Endothelial cell of umbilical vein (primary cell): ENCODE results near the gene DENND1A. TPM values are rescaled to one million over a fixed set of nuclear protein-coding genes. Genes with fewer than 3 reads are reported as not detected.

Experiments
- BruUV-seq: library from RNA; stranded (reverse); fragments of 400-500 nt; replicated peaks from 2 replicates; lab custom pipeline; 2021; lab: Mats Ljungman, UMichigan
- CTCF ChIA-PET: fragments of 300-600, 350-600 bp; sonication (Branson Sonifier 250); formaldehyde crosslinking; loops from one replicate; lab custom pipeline; 2021; ENCODE audit warnings: antibody characterized with exemption, inconsistent platforms; lab: Charles Lee
- POLR2A ChIA-PET: fragments of 300-600, 350-600 bp; sonication (Branson Sonifier 250); formaldehyde crosslinking; loops from one replicate; lab custom pipeline; 2021; ENCODE audit warnings: antibody characterized with exemption, inconsistent platforms; lab: Charles Lee
- DNase-seq: peaks from one replicate; pipeline ENCODE4 v3.0.0-alpha.2; 2011; ENCODE audit warnings: low read depth, low spot score
- FAIRE-seq: peaks from 2 replicates; lab custom pipeline; 2011; peaks lifted over from hg19 to GRCh38; lab: Jason Lieb, UNC
- H2AFZ ChIP-seq: 2 replicates; pipeline ENCODE4 v1.6.0; 2012; ENCODE audit warnings: low read depth, low read length, control low read depth, inconsistent platforms
- H3K27ac ChIP-seq: 2 replicates; pipeline ENCODE4 v1.5.1; 2011; ENCODE audit warnings: low read depth, mild to moderate bottlenecking, control low read depth, low read length, moderate library complexity; ENCODE audit not compliant: insufficient read depth
- H3K27me3 ChIP-seq, 2 experiments: 2 replicates each; pipeline versions ENCODE4 v1.6.0 to v1.6.1; 2011; ENCODE audit warnings: low read length in 2 of 2, mixed read lengths in 1 of 2; ENCODE audit not compliant: control insufficient read depth in 2 of 2, insufficient read depth in 2 of 2
- H3K36me3 ChIP-seq, 2 experiments: 2 replicates in 1 of 2; 3 replicates in 1 of 2; pipeline ENCODE4 v1.5.1; 2011; ENCODE audit warnings: low read length in 2 of 2, mild to moderate bottlenecking in 1 of 2, moderate library complexity in 1 of 2; ENCODE audit not compliant: control insufficient read depth in 2 of 2, insufficient read depth in 2 of 2; ENCODE audit errors: extremely low read depth in 1 of 2
- H3K4me1 ChIP-seq: 3 replicates; pipeline ENCODE4 v1.5.1; 2011; ENCODE audit warnings: mild to moderate bottlenecking, low read length; ENCODE audit not compliant: control insufficient read depth, insufficient read depth; ENCODE audit errors: extremely low read depth
- H3K4me2 ChIP-seq: 2 replicates; pipeline ENCODE4 v1.6.1; 2011; ENCODE audit warnings: low read length, control low read depth, mixed read lengths; ENCODE audit not compliant: insufficient read depth
- H3K4me3 ChIP-seq, 3 experiments: fragments of 200-600 bp in 1 of 3; sonication (generic), shearing (Covaris generic) in 1 of 3; replicated peaks in 1 of 3; 2 replicates each; pipeline ENCODE4 v1.5.1; 2011 to 2016; ENCODE audit warnings: control low read depth in 3 of 3, low read length in 3 of 3, mild to moderate bottlenecking in 2 of 3, inconsistent platforms in 1 of 3, low read depth in 1 of 3, moderate library complexity in 1 of 3; ENCODE audit not compliant: insufficient read depth in 1 of 3
- H3K79me2 ChIP-seq: 2 replicates; pipeline ENCODE4 v1.6.0; 2012; ENCODE audit warnings: low read length, inconsistent platforms; ENCODE audit not compliant: control insufficient read depth, insufficient read depth
- H3K9ac ChIP-seq: replicated peaks from 2 replicates; pipeline ENCODE3; 2011; ENCODE audit warnings: low read length, control low read depth; ENCODE audit not compliant: insufficient read depth; ENCODE audit errors: extremely low read depth
- H3K9me1 ChIP-seq: replicated peaks from 3 replicates; pipeline ENCODE4 v1.6.0; 2011; ENCODE audit warnings: mild to moderate bottlenecking, low read length; ENCODE audit not compliant: control insufficient read depth, insufficient read depth; ENCODE audit errors: extremely low read depth
- H3K9me3 ChIP-seq: replicated peaks from 2 replicates; pipeline ENCODE4 v1.5.1; 2012; ENCODE audit warnings: low read length, inconsistent platforms; ENCODE audit not compliant: control insufficient read depth, insufficient read depth
- H4K20me1 ChIP-seq: replicated peaks from 2 replicates; pipeline ENCODE3; 2011; ENCODE audit warnings: mild to moderate bottlenecking, low read length; ENCODE audit not compliant: control insufficient read depth, insufficient read depth; ENCODE audit errors: extremely low read depth
- CTCF ChIP-seq, 2 donors: IDR thresholded peaks; 1 replicate in 1 of 2; 2 replicates in 1 of 2; pipeline ENCODE4 v1.5.1; 2011; ENCODE audit warnings: low read length in 2 of 2, mild to moderate bottlenecking in 2 of 2, moderate library complexity in 2 of 2, control low read depth in 1 of 2, inconsistent platforms in 1 of 2, low read depth in 1 of 2; ENCODE audit not compliant: insufficient read depth in 1 of 2; ENCODE audit errors: extremely low read depth in 1 of 2
- FOS ChIP-seq: IDR thresholded peaks from 2 replicates; pipeline ENCODE4 v1.6.1; 2011; ENCODE audit warnings: mild to moderate bottlenecking, low read length, moderate library complexity, borderline replicate concordance; ENCODE audit not compliant: insufficient read depth
- GATA2 ChIP-seq: IDR thresholded peaks from 2 replicates; pipeline ENCODE4 v1.7.0; 2011; ENCODE audit warnings: low read depth, mild to moderate bottlenecking, moderate library complexity, mixed read lengths, low read length; ENCODE audit not compliant: insufficient read length, insufficient read depth
- JUN ChIP-seq: IDR thresholded peaks from 2 replicates; pipeline ENCODE4 v1.6.1; 2011; ENCODE audit warnings: borderline replicate concordance, low read depth; ENCODE audit not compliant: insufficient read length, insufficient read depth
- MYC ChIP-seq: IDR thresholded peaks from one replicate; pipeline ENCODE4 v1.6.1; 2011; ENCODE audit warnings: mild to moderate bottlenecking, low read depth, low read length
- POLR2A ChIP-seq: IDR thresholded peaks from 2 replicates; pipeline ENCODE4 v1.6.1; 2012; ENCODE audit warnings: low read depth, mild to moderate bottlenecking, control low read depth, low read length
- POLR2AphosphoS5 ChIP-seq: IDR thresholded peaks from 2 replicates; pipeline ENCODE4 v1.6.1; 2012; ENCODE audit warnings: low read depth, mild to moderate bottlenecking, control low read depth, low read length, moderate library complexity; ENCODE audit not compliant: insufficient read depth
- dilution Hi-C: fragments of 300-500 bp; cut with MboI; formaldehyde crosslinking; loops from one replicate; pipeline ENCODE4 v1.15.0; 2019; ENCODE audit warnings: low sequenced_read_pairs; ENCODE audit not compliant: extremely low pct_ligation_motif_present
- intact Hi-C: fragments of 100-400 bp; cut with micrococcal nuclease; formaldehyde crosslinking; loops from one replicate; pipeline ENCODE4 v1.10.0; 2022
- polyA plus RNA-seq, 4 experiments: library from polyadenylated mRNA; depleted of rRNA in 3 of 4; stranded (reverse) in 3 of 4; unstranded in 1 of 4; fragments of >200 nt; gene quantifications; 2 replicates each; pipeline versions ENCODE4 v1.2.1 to v1.2.3, GENCODE V29; 2011 to 2012; ENCODE audit warnings: missing spikeins in 1 of 4
- total RNA-seq: library from RNA; stranded (reverse); gene quantifications from 2 replicates; pipeline ENCODE4 v1.2.3, GENCODE V29; 2021

The DENND1A gene
- total and polyA plus RNA-seq, 2 donors (not counting 3 experiments of a cell fraction or from before 2014, with no cell fraction given), result 18.5 to 24.5 TPM

GRCh38 chr9:123390337-123391135, 539.4 kb downstream of the DENND1A start:
- CTCF ChIA-PET, result no interaction called here

More at GRCh38 chr9:123390337-123391135, 539.4 kb downstream of the DENND1A start:
- Histone ChIP-seq H3K4me3 (no peak overlapping the region), H3K9me3 (no peaks in the 10 kb centered on the region), H4K20me1 (no peaks in the 10 kb centered on the region), H3K9me1 (no peaks in the 10 kb centered on the region), H2AFZ (no peak overlapping the region), H3K27me3 (no peaks in the 10 kb centered on the region), H3K4me1 (no peaks in the 10 kb centered on the region), H3K36me3 (no peaks in the 10 kb centered on the region), H3K27ac (no peak overlapping the region), H3K79me2 (no peaks in the 10 kb centered on the region), H3K9ac (no peak overlapping the region), H3K4me2 (no peak overlapping the region)
- FAIRE-seq, result no peak
- POLR2A ChIA-PET, result no interaction called here
- TF ChIP-seq POLR2A, result no peak
- no peak for TF ChIP-seq GATA2
- TF ChIP-seq FOS, result no peak
- no peak for TF ChIP-seq JUN
- TF ChIP-seq MYC, result no peak
- no peak for TF ChIP-seq POLR2AphosphoS5
- no peak for TF ChIP-seq CTCF (IDR thresholded peaks at IDR 0.05; ENCODE audit: extremely low read depth in 1 of 2, insufficient read depth in 1 of 2, low read depth in 1 of 2, low read length in 2 of 2)
- intact Hi-C loops (no loop called here), dilution Hi-C loops (no loop called here)
- no TSS peak for BruUV-seq
- no peak for DNase-seq
